Measurements from ENCODE around the gene DNAJB6.

- TF ChIP-seq CTCF (IDR thresholded peaks at IDR 0.05): no peak
- TF ChIP-seq EZH2 (IDR thresholded peaks at IDR 0.05): no peak
- TF ChIP-seq EZH2phosphoT487 (IDR thresholded peaks at IDR 0.05): no peak
Measured at GRCh38 chr7:157379493-157379892, 42.7 kb downstream of the DNAJB6 start.

Measured in neural progenitor cell (in vitro differentiated cells).